Epidermal melanocyte (primary cell): ENCODE results near the gene LPP.

ENCODE experiments used
- DNase-seq: peaks from one replicate; pipeline ENCODE4 v3.0.0; 2011; ENCODE audit warnings: low spot score; ENCODE audit not compliant: insufficient read length

The LPP gene

DNA sequence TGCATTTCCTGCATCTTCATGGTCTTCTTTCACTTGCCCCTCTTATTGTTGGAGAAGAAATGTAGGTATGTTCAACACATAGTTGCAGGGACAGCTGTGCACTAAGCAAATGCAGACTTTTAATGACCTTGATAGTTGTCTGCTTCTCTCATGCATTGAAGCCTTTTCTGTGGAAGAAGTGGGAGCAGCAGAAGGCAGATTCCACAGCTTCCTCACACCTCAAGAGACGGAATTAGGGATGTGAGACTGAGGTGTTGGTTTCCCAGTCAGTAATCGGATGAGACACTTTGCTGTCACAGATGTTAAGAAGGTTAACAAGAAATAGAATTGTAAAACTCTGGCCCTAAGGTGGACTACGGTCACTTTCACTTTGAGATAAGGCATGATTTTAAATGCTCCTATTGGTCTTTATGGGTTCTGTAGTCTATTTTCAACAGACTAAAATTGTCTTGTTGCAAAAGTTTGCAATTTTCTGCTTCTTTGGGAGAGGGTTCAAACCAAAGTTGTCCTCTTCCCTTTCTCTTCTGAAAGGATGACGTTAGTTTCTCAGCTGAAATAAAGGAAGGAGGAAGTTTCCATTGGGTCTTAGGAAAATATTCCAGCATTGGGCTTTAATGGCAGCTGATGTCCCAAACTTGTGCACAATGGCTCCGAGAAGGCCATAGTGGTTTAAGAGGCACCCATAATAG lies 117.4 kb downstream of the LPP start:
- no peak for DNase-seq

DNA sequence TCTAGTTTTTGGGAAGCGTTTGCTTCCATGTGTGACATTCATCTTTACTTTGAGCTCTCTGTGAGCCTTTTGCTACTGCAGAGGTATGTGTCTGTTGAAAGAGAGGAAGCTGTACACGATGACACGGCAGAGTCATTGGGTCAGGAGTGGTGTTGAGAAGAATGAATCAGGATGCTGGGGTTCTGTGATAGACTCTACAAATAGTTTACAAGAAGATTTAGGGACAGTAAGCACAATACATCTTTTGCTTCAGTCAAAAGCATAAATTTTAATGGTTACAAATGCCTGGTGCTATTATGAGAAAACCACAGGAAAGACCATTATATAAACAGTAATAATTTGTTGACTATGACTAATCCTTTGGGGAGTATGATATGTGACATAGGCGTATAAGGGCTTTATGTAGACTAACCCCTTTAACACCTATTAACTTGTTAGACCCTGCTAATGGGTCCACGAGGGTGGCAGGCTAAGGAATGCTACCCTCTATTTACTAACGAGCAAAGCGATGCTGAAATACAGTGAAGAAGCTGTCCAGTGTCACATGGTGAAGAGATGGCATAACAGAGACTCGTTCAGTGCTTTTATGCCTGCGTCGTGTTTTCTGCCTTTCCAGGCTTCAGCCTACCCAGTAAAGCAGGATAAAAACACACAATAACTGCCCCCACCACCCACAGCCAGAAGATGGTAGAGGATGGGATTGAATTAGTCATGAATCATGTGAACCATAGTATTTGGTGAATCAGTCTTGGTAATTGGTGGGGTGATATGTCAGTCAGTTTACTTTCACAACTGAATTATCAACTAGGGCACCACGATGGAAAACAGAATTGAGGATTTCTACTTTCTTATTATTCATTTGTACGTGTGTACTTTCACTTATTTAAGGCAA lies 118.8 kb downstream of the LPP start:
- no peak for DNase-seq

DNA sequence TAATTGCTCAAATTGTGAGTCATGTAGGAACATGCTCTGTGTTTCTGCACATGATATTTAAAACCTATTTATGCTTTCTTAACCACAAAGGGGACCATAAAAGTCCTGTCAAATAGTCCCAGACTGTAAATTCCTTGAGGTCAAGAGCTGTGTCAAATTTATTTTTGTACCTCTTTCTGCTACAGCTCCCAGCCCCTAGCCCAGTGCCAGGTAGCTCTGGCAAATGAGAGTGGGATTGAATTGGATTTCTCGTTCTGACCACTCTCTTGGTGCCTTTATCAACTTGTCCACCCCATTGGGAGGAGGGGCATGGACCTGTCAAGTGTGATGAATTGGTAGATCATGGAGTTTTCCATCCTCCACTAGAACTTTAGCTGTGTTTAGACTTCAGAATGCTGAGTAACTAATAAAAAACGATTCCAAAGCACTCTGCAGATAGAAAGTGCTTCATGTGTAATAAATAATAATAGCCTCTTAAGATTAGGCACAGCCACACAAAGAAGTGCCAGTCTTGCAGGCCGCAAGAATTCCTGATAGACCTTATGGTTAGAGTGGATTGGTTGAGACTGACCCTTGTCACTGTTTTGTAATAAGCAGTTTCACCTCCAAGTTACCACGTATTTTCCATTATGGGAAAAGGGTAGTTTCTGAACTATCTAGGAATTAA lies 120.4 kb downstream of the LPP start:
- DNase-seq, result no peak

DNA sequence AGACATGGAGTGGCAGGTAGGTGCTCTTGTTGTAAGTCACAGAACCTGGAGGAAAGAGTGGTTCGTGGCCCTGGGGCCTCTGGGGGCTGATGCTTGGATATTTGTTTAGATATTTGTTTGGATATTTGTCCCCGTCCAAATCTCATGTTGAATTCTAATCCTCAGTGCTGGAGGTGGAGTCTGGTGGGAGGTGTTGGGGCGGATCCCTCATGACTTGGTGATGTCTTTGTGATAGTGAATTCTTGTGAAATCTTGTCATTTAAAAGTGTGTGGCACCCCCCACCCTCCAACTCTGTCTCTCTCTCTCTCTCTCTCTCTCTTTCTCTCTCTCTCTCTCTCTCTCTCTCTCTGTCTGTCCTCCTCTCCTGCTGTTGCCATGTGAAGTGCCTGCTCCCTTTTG lies 122.4 kb downstream of the LPP start:
- DNase-seq, result no peak

DNA sequence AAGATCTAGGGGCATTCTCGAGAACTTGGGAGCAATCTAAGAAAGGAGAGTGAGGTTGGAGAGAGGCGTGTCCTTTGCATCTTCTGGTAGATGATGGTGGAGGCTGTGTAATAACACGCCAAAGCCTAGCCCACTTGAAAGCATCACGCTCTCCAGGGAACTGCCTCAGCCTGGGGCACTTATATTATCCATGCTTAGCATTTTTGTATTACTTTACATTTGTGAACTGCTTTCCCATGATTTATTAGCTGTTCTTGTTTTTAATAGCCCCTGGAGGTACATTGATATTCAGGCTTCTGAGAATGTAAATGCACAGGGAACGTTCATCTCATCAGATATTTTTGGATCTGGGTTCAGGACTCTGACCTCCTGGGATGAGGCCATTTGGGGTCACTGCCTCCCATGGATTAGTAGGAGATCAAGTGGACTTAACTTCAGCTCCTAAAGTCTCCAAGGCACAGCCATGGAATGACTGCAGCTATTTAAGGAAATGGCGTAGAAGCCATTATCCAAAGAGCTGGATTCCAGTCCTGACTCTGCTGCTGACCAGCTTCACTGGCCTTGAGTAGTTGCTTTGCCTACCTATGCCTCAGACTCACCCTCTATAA lies 124.9 kb downstream of the LPP start:
- DNase-seq, result no peak

DNA sequence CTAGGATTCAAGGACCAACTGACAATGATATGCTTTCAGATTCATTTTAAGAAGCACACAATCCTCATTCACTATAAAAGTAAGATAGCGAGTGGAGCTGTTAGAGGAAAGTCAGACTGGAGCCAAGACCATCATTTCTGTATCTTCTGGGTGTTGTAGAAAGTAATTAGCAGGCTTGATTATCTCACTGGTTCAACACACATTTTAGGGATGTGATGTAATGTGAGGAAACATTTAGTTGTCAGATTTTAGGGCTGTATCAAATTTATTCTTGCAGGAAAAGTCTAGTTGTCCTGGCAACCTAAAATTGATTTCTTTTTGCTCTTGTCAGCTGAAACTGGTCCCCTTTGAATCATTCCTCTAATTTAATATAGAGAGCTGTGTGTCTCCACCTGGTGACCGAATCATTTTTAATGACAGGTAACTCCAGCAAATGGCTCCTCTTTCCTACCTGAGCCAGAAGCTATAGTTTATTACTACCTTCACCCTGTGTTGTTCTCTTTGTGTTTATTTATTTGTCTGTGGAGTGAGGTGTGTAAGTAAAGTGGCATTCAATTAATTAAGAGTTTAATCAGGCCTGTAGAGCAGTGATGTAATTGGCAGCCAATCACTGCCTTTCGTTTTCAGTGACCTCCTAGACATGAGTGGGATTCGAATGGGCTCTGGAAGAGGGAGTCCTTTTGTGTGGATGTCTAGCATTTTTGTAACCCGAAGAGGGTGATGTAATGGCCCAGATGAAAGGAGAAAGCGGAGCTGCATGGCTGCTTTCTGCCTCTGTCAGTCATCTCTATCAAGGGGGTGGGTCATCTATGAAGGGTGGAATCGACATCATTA lies 125.8 kb downstream of the LPP start:
- no peak for DNase-seq

DNA sequence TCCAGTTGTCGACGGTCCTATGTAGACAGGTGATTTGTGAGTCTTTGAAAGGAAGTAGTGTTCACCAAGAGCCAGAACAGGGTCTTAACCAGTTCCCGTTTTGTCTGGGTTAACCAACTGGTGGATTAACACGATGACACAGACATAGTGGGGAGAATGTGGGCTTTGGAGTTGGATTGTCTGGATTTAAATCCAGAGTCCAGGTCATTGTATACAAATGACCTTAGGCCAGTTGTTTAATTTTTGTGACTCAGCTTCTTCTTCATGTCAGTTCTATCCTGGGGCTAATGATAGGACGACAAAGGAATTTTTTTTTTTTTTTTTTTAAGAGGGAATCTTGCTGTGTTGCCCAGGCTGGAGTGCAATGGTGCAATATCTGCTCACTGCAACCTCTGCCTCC lies 126.7 kb downstream of the LPP start:
- DNase-seq, result no peak

DNA sequence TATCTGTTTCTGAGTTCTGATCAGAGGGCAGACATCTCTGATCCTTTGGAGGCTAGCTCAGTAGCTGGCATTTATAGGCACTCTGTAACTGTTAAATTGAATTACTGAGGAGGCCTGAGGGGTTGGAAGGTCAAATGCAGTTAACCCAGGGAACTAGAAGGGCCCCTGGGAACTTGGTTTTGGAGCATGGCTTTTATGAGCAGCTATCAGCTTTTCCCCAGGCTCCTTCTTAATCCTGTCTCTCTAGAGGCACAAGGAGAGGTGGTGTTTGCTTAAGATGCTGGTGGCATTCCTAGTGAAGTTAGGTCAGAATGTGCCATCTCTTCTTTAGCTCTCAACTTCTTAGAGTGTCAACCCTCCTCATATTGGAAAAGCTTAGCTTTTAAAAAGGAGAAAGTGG lies 128.9 kb downstream of the LPP start:
- DNase-seq, result no peak

DNA sequence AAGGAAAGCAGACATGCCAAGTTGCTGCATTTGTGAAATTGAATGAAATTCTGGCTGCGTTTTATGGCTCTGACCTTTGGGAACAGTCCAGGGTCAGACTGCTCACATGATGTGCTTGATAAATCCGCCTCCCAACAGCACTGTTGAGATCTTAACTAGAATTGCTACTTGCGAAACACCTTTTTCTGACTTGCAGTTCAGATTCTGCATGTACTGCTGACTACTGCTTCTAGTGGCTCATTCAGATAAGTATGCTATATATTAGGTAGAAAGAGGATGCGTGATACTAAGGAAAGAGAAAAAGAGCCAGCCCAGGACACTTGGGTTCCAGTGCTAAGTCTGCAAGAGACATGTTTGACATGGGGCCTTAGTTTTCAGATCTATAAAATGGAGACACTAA lies 129.4 kb downstream of the LPP start:
- no peak for DNase-seq

DNA sequence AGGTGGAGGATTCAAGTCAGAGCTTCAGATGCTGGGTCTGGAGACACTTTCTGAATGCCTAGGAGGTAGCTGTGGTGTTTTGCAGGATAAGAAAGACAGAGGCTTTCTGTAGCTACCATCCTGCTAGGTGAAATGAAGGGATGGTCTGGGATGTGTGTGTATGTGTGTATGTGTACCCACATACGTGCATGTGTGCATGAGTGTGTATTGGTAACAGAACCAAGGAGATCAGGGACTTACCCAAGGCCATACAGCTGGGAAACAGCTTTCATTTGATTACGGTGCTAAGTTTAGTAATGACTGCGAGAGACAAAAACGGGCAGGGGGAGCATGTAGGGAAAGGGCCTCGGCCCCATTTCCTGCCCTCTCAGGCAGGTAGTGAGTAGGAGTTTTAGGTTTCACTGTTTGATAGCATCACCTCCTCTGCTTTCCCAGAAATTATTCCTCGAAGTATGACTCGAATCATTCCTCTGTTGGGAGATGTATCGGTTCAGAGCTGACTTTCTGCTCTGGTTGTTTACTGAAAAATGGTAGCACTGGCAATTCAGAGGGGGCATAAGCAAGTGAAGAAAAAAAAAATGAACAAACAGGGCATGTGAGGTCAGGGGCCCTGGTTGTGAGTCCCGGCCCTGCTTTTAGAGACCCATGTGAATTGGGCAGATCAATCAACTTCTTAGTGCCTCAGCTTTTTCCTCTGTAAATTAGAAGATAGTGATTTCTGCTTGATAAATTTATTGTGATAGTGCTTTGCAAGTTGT lies 130.7 kb downstream of the LPP start:
- DNase-seq, result no peak

DNA sequence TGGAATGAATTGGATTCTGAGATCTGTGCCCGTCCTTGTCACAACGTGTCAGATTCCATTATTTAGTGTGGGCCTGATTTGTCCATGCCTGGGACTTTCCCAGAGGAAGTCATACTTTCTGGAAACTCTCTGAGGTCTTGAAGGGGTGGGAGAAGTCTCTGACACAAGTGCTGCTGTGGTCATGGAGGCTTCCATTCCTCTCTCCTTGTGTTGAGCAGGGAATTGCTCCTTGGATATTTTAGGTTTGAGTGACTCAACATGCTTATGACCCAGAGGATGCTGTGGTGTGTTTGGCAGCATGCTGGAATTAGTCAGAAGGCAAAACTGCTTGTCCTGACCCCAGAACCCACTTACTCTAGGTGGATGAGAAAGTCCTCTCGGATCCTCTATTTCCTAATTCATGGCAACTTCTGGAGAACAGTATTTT lies 132.1 kb downstream of the LPP start:
- DNase-seq, result no peak

DNA sequence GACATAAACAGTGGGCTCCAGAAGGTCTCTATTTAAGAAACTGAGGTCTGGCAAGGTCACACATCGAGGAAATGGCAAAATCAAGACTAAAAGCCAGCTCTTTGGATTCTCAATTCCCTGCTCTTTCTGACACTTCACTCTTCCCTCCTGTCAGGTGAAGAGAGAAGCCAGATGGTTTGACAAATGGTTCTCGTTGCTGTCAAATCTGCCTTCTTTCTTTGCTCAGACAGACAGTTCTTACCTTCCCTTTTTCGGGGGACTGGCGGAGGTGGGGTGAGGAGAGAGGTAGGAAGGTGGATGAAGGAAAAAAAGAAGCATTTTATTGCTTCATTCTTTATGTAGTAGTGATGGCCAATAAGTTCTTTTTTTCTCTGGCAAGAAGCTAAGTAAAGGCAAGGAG lies 133.4 kb downstream of the LPP start:
- no peak for DNase-seq

DNA sequence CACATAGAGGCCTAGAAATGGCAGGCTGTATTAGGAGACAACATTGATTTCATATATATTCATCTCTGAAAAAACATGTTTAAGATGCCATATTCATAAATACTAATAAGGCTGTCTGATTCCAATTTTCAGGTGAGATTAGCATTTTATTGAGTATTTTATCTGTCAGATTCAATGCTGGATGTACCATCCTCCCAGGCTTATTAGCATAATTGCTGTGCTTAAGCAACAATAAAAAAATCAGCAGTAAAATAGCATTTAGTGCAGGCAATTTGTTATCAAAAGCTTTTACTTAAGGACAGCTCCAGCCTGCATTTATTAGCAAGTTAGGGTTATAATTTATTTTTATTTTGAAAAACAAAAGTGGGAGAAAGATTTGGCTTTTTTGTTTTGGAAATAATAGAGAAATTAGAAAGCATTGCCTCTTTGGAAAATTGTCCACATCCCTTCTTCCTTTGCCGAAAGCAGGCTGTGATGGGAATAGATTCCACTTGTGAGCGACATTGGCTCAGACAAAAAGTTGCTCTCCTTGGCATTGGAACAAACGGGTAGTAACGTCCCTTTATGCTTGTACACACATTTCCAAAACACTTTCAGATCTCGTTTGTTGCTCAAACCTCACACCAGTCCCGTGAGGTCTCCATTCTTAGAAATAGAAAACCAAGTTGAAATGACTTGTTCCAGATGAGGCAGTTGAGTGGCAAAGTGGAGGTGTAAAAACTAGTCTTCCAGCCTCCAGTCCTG lies 134.0 kb downstream of the LPP start:
- DNase-seq, result no peak

DNA sequence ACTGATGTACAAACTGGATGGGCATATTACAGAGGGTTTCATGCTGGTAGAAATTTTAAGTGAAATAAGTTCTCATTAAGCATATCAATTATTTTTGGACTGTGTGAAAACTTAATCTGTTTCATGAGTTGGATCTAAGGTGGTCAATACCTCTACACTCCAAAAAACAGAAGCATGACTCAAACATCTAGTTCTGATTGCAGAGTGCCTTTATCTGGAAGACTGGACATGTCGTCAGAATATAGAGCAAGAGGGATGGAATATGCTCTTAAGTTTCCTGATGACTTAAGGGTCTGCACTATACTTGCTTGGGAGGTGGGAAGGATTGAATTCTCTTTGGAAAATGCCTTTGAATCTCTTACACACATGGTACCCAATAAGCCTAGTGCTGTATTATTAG lies 138.3 kb downstream of the LPP start:
- no peak for DNase-seq

DNA sequence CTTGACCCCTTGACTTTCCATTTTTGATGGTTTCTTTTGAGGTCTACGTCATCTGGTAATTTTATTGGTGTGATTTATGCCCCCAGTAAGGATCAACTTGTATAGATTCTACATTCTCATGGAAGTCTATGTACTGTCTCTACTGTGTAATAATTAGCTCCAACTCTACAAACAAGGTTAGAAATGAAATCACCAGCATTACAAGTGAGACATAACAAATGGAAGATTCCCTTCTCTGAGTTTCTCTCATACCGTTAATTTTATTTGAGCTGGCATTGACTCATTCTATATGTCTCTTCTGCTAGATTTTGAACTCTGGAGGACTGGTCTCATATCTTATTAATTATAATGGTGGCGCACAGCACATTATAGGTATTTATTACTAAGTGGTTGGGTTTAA lies 138.9 kb downstream of the LPP start:
- DNase-seq, result no peak

DNA sequence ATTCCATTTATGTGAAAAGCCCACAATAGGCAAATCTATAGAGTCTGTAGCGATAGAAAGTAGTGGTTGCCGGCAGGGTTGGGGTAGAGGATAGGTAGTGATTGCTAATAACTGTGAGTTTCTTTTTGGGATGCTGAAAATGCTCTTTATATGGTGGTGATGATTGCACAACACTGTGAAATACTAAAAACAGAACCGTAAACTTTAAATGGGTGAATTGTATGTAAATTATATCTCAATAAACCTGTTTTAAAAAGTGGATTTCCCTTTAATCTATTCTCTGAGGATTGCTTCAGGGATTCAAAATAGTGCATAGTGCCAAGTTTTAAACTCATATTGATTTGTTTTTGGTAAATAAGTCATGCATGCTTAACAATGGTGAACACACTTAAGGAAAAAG lies 140.2 kb downstream of the LPP start:
- DNase-seq, result no peak

DNA sequence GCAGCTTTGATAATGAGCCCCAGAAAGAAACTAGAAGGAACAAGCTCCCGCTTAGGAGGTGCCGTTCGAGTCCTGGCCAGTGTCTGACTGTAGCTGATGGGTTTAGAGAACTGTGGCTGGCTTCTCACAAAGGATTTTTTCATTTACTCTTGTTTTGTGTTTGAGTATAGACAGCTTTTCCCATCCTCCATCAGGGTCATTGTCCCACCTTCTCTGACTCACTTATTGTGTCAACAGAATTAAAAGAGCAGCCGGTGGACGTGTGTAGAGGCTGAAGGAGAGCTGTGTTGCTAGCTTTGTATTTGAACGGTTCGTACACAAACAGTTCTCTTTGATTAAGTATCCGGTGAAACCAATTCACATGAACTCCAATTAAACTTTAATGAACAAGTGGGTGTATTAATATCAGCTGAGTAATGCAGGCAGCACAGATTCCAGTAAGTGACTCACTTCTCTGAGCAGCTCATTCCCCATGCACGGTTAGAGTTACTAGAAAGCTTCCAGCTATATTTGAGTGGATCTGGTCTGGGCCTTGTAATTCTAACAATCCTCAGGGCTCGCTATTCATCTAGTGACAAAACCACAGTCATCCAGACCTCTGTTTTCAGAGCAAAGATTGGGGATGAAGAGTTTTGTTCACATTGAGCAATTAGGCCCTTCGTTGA lies 141.0 kb downstream of the LPP start:
- peak; percentile 69 for DNase-seq

DNA sequence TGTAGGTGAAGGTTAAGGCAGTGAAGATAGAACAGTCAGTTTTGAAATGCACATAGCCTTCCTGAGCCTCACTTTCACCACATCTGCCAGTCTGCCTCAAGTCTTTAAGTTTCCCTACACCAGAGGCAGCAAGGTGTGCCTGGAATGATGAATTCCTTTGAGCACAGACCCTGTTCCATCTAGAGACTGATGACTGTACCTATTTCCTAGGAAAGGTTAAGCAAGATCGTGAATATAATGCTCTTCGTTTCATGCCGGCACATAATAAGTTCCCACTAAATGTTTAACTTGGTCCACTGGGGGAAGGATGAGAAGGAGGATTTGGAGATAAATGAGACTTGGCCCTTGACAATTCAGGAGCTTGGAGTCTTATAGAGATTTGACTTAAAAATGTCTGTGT lies 141.9 kb downstream of the LPP start:
- DNase-seq, result no peak
